Measurements from ENCODE around the gene IER2. TPM values are rescaled to one million over a fixed set of nuclear protein-coding genes. Genes with fewer than 3 reads are reported as not detected.

IER2 gene
- total and polyA plus RNA-seq, 8 donors, result 32.4 to 179 (median 41.1) TPM

DNA sequence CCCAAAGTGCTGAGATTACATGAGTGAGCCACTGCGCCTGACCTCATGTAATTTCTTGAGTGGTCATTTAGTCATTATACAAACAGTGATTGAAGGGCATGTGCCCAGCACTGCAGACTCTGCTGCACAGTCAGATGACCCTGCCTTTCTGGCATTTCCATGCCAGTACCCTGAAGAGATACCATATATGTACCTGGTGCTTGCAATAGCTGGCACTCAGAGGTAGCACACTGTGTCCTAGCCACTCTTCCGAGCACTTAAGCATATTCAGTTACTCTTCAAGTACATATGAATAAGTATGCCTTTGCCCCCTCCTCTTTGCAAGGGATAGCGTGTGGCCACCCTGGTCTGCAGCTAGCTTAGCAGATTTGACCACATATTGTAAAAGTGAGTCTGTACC lies 15.6 kb upstream of the IER2 start:
- H3K27ac ChIP-seq, result no peak overlapping the region
- intact Hi-C loops (cut with DNase I), result no loop called here
- DNase-seq, result no peak
- TF ChIP-seq, protein P1, sequence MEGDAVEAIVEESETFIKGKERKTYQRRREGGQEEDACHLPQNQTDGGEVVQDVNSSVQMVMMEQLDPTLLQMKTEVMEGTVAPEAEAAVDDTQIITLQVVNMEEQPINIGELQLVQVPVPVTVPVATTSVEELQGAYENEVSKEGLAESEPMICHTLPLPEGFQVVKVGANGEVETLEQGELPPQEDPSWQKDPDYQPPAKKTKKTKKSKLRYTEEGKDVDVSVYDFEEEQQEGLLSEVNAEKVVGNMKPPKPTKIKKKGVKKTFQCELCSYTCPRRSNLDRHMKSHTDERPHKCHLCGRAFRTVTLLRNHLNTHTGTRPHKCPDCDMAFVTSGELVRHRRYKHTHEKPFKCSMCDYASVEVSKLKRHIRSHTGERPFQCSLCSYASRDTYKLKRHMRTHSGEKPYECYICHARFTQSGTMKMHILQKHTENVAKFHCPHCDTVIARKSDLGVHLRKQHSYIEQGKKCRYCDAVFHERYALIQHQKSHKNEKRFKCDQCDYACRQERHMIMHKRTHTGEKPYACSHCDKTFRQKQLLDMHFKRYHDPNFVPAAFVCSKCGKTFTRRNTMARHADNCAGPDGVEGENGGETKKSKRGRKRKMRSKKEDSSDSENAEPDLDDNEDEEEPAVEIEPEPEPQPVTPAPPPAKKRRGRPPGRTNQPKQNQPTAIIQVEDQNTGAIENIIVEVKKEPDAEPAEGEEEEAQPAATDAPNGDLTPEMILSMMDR (IDR thresholded peaks at IDR 0.05), result no peak
- H3K9me3 ChIP-seq, result no peaks in the 10 kb centered on the region
- FAIRE-seq, result no peak
- H3K4me3 ChIP-seq, result no peak overlapping the region
- ATAC-seq, result no peak
- peaks cover 0 to 38% (median 8%) of the 10 kb centered on the region in 3 donors for H3K36me3 ChIP-seq
- no peaks in the 10 kb centered on the region for H3K4me1 ChIP-seq
- 93 to 98% methylated on average over 3 of the region's 3 CpGs for WGBS, 2 donors
- H3K27me3 ChIP-seq, result no peaks in the 10 kb centered on the region

- no peak overlapping the region for H3K4me3 ChIP-seq
- 93 to 95% methylated on average over 60 of the region's 60 CpGs for WGBS, 2 donors
- TF ChIP-seq, protein P1 (IDR thresholded peaks at IDR 0.05), result no peak
- FAIRE-seq, result no peak
- H3K4me1 ChIP-seq, result no peaks in the 10 kb centered on the region
- no peaks in the 10 kb centered on the region for H3K9me3 ChIP-seq
- ATAC-seq, result no peak
- peaks cover 0 to 38% (median 8%) of the 10 kb centered on the region in 3 donors for H3K36me3 ChIP-seq
- intact Hi-C loops (cut with DNase I), result no loop called here
- DNase-seq, result no peak
- no peaks in the 10 kb centered on the region for H3K27me3 ChIP-seq
- H3K27ac ChIP-seq, result no peak overlapping the region
Measured at GRCh38 chr19:13135068-13136062, 14.8 kb upstream of the IER2 start.

DNA sequence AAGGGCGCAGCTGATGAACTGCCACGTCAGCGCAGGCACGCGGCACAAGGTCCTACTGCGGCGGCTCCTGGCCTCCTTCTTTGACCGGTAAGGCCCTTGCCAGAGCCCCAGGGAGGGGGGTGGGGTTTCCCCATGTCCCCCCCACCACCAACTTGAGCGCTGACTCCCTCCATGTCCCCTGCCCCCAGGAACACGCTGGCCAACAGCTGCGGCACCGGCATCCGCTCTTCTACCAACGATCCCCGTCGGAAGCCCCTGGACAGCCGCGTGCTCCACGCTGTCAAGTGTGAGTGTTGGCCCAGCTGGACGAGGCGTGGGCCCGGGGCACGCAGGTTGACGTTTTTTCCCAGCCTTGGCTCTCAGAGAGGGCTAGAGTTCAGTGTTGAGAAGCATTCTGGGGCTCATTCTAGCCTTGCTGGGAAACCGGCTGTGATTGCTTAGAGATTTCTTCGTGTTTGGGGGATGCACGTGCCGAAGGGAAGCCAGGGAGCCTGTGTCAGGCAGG lies 12.9 kb upstream of the IER2 start:
- DNase-seq (peak in 1 of 6 donors; percentile 45), FAIRE-seq (no peak), ATAC-seq (no peak)
- H3K4me3 ChIP-seq, result no peak overlapping the region
- H3K27me3 ChIP-seq, result no peaks in the 10 kb centered on the region
- intact Hi-C loops (cut with DNase I), result no loop called here
- H3K36me3 ChIP-seq, result peaks cover 0 to 38% (median 8%) of the 10 kb centered on the region in 3 donors
- TF ChIP-seq, protein P1 (IDR thresholded peaks at IDR 0.05), result no peak
- H3K27ac ChIP-seq, result no peak overlapping the region
- H3K4me1 ChIP-seq, result no peaks in the 10 kb centered on the region
- H3K9me3 ChIP-seq, result no peaks in the 10 kb centered on the region
- WGBS, 2 donors, result 92 to 93% methylated on average over 28 of the region's 28 CpGs

- H3K36me3 ChIP-seq, result peaks cover 0 to 38% (median 8%) of the 10 kb centered on the region in 3 donors
- intact Hi-C loops (cut with DNase I), result no loop called here
- H3K27ac ChIP-seq, result no peak overlapping the region
- WGBS, 2 donors, result 89 to 93% methylated on average over 37 to 40 of the region's 40 CpGs
- DNase-seq, result peak in 2 of 6 donors; percentile 15 to 64
- no peaks in the 10 kb centered on the region for H3K4me1 ChIP-seq
- TF ChIP-seq, protein P1 (IDR thresholded peaks at IDR 0.05), result no peak
- H3K4me3 ChIP-seq, result no peak overlapping the region
- no peaks in the 10 kb centered on the region for H3K9me3 ChIP-seq
- no peak for ATAC-seq
- H3K27me3 ChIP-seq, result no peaks in the 10 kb centered on the region
- FAIRE-seq, result no peak
Measured at GRCh38 chr19:13138171-13138915, 11.9 kb upstream of the IER2 start.

Measured in pancreas (tissue), 10 donors.